Endothelial cell of umbilical vein (primary cell): ENCODE data around the gene ELL2. TPM values are rescaled to one million over a fixed set of nuclear protein-coding genes. Genes with fewer than 3 reads are reported as not detected.

Experiments
- BruUV-seq: library from RNA; stranded (reverse); fragments of 400-500 nt; replicated peaks from 2 replicates; lab custom pipeline; 2021; lab: Mats Ljungman, UMichigan
- CTCF ChIA-PET: fragments of 300-600, 350-600 bp; sonication (Branson Sonifier 250); formaldehyde crosslinking; loops from one replicate; lab custom pipeline; 2021; ENCODE audit warnings: antibody characterized with exemption, inconsistent platforms; lab: Charles Lee
- POLR2A ChIA-PET: fragments of 300-600, 350-600 bp; sonication (Branson Sonifier 250); formaldehyde crosslinking; loops from one replicate; lab custom pipeline; 2021; ENCODE audit warnings: antibody characterized with exemption, inconsistent platforms; lab: Charles Lee
- DNase-seq: peaks from one replicate; pipeline ENCODE4 v3.0.0-alpha.2; 2011; ENCODE audit warnings: low read depth, low spot score
- FAIRE-seq: peaks from 2 replicates; lab custom pipeline; 2011; peaks lifted over from hg19 to GRCh38; lab: Jason Lieb, UNC
- H2AFZ ChIP-seq: 2 replicates; pipeline ENCODE4 v1.6.0; 2012; ENCODE audit warnings: low read depth, low read length, control low read depth, inconsistent platforms
- H3K27ac ChIP-seq: 2 replicates; pipeline ENCODE4 v1.5.1; 2011; ENCODE audit warnings: low read depth, mild to moderate bottlenecking, control low read depth, low read length, moderate library complexity; ENCODE audit not compliant: insufficient read depth
- H3K27me3 ChIP-seq, 2 experiments: 2 replicates each; pipeline versions ENCODE4 v1.6.0 to v1.6.1; 2011; ENCODE audit warnings: low read length in 2 of 2, mixed read lengths in 1 of 2; ENCODE audit not compliant: control insufficient read depth in 2 of 2, insufficient read depth in 2 of 2
- H3K36me3 ChIP-seq, 2 experiments: 2 replicates in 1 of 2; 3 replicates in 1 of 2; pipeline ENCODE4 v1.5.1; 2011; ENCODE audit warnings: low read length in 2 of 2, mild to moderate bottlenecking in 1 of 2, moderate library complexity in 1 of 2; ENCODE audit not compliant: control insufficient read depth in 2 of 2, insufficient read depth in 2 of 2; ENCODE audit errors: extremely low read depth in 1 of 2
- H3K4me1 ChIP-seq: 3 replicates; pipeline ENCODE4 v1.5.1; 2011; ENCODE audit warnings: mild to moderate bottlenecking, low read length; ENCODE audit not compliant: control insufficient read depth, insufficient read depth; ENCODE audit errors: extremely low read depth
- H3K4me2 ChIP-seq: 2 replicates; pipeline ENCODE4 v1.6.1; 2011; ENCODE audit warnings: low read length, control low read depth, mixed read lengths; ENCODE audit not compliant: insufficient read depth
- H3K4me3 ChIP-seq, 3 experiments: fragments of 200-600 bp in 1 of 3; sonication (generic), shearing (Covaris generic) in 1 of 3; replicated peaks in 1 of 3; 2 replicates each; pipeline ENCODE4 v1.5.1; 2011 to 2016; ENCODE audit warnings: control low read depth in 3 of 3, low read length in 3 of 3, mild to moderate bottlenecking in 2 of 3, inconsistent platforms in 1 of 3, low read depth in 1 of 3, moderate library complexity in 1 of 3; ENCODE audit not compliant: insufficient read depth in 1 of 3
- H3K79me2 ChIP-seq: 2 replicates; pipeline ENCODE4 v1.6.0; 2012; ENCODE audit warnings: low read length, inconsistent platforms; ENCODE audit not compliant: control insufficient read depth, insufficient read depth
- H3K9ac ChIP-seq: replicated peaks from 2 replicates; pipeline ENCODE3; 2011; ENCODE audit warnings: low read length, control low read depth; ENCODE audit not compliant: insufficient read depth; ENCODE audit errors: extremely low read depth
- H3K9me1 ChIP-seq: replicated peaks from 3 replicates; pipeline ENCODE4 v1.6.0; 2011; ENCODE audit warnings: mild to moderate bottlenecking, low read length; ENCODE audit not compliant: control insufficient read depth, insufficient read depth; ENCODE audit errors: extremely low read depth
- H3K9me3 ChIP-seq: replicated peaks from 2 replicates; pipeline ENCODE4 v1.5.1; 2012; ENCODE audit warnings: low read length, inconsistent platforms; ENCODE audit not compliant: control insufficient read depth, insufficient read depth
- H4K20me1 ChIP-seq: replicated peaks from 2 replicates; pipeline ENCODE3; 2011; ENCODE audit warnings: mild to moderate bottlenecking, low read length; ENCODE audit not compliant: control insufficient read depth, insufficient read depth; ENCODE audit errors: extremely low read depth
- CTCF ChIP-seq, 2 donors: IDR thresholded peaks; 1 replicate in 1 of 2; 2 replicates in 1 of 2; pipeline ENCODE4 v1.5.1; 2011; ENCODE audit warnings: low read length in 2 of 2, mild to moderate bottlenecking in 2 of 2, moderate library complexity in 2 of 2, control low read depth in 1 of 2, inconsistent platforms in 1 of 2, low read depth in 1 of 2; ENCODE audit not compliant: insufficient read depth in 1 of 2; ENCODE audit errors: extremely low read depth in 1 of 2
- EZH2 ChIP-seq: IDR thresholded peaks from 2 replicates; pipeline ENCODE4 v1.6.1; 2012; ENCODE audit warnings: borderline replicate concordance, low read depth, mild to moderate bottlenecking, moderate library complexity, low read length, inconsistent platforms; ENCODE audit not compliant: severe bottlenecking
- FOS ChIP-seq: IDR thresholded peaks from 2 replicates; pipeline ENCODE4 v1.6.1; 2011; ENCODE audit warnings: mild to moderate bottlenecking, low read length, moderate library complexity, borderline replicate concordance; ENCODE audit not compliant: insufficient read depth
- GATA2 ChIP-seq: IDR thresholded peaks from 2 replicates; pipeline ENCODE4 v1.7.0; 2011; ENCODE audit warnings: low read depth, mild to moderate bottlenecking, moderate library complexity, mixed read lengths, low read length; ENCODE audit not compliant: insufficient read length, insufficient read depth
- JUN ChIP-seq: IDR thresholded peaks from 2 replicates; pipeline ENCODE4 v1.6.1; 2011; ENCODE audit warnings: borderline replicate concordance, low read depth; ENCODE audit not compliant: insufficient read length, insufficient read depth
- MAX ChIP-seq: IDR thresholded peaks from 2 replicates; pipeline ENCODE4 v1.6.1; 2011; ENCODE audit not compliant: insufficient read depth, insufficient read length
- MYC ChIP-seq: IDR thresholded peaks from one replicate; pipeline ENCODE4 v1.6.1; 2011; ENCODE audit warnings: mild to moderate bottlenecking, low read depth, low read length
- POLR2A ChIP-seq: IDR thresholded peaks from 2 replicates; pipeline ENCODE4 v1.6.1; 2012; ENCODE audit warnings: low read depth, mild to moderate bottlenecking, control low read depth, low read length
- POLR2AphosphoS5 ChIP-seq: IDR thresholded peaks from 2 replicates; pipeline ENCODE4 v1.6.1; 2012; ENCODE audit warnings: low read depth, mild to moderate bottlenecking, control low read depth, low read length, moderate library complexity; ENCODE audit not compliant: insufficient read depth
- dilution Hi-C: fragments of 300-500 bp; cut with MboI; formaldehyde crosslinking; loops from one replicate; pipeline ENCODE4 v1.15.0; 2019; ENCODE audit warnings: low sequenced_read_pairs; ENCODE audit not compliant: extremely low pct_ligation_motif_present
- intact Hi-C: fragments of 100-400 bp; cut with micrococcal nuclease; formaldehyde crosslinking; loops from one replicate; pipeline ENCODE4 v1.10.0; 2022
- polyA plus RNA-seq, 4 experiments: library from polyadenylated mRNA; depleted of rRNA in 3 of 4; stranded (reverse) in 3 of 4; unstranded in 1 of 4; fragments of >200 nt; gene quantifications; 2 replicates each; pipeline versions ENCODE4 v1.2.1 to v1.2.3, GENCODE V29; 2011 to 2012; ENCODE audit warnings: missing spikeins in 1 of 4
- total RNA-seq: library from RNA; stranded (reverse); gene quantifications from 2 replicates; pipeline ENCODE4 v1.2.3, GENCODE V29; 2021

Gene ELL2
- total and polyA plus RNA-seq, 2 donors (not counting 3 experiments of a cell fraction or from before 2014, with no cell fraction given): 6.8 to 26.0 TPM

GRCh38 chr5:95986001-95986400 lies 24.4 kb upstream of the ELL2 start:
- no peaks in the 10 kb centered on the region for H3K27me3 ChIP-seq
- no peak overlapping the region for H3K27ac ChIP-seq
- no peaks in the 10 kb centered on the region for H3K79me2 ChIP-seq
- BruUV-seq: no TSS peak
- DNase-seq (no peak), FAIRE-seq (no peak)
- H2AFZ ChIP-seq: no peak overlapping the region
- CTCF ChIA-PET: interaction anchor here (1.5 to 1.9 kb wide), 2 partner anchors 9 to 24 kb away, joined by 4 to 5 read pairs; no protein-coding TSS in a partner anchor
- H3K9me3 ChIP-seq: no peaks in the 10 kb centered on the region
- no peak overlapping the region for H3K9ac ChIP-seq
- H3K9me1 ChIP-seq: no peaks in the 10 kb centered on the region
- no peak overlapping the region for H3K4me2 ChIP-seq
- no peak overlapping the region for H3K4me3 ChIP-seq
- intact Hi-C loops (no loop called here), dilution Hi-C loops (no loop called here)
- H4K20me1 ChIP-seq: no peaks in the 10 kb centered on the region
- TF ChIP-seq EZH2: no peak
- TF ChIP-seq CTCF (IDR thresholded peaks at IDR 0.05; ENCODE audit: extremely low read depth in 1 of 2, insufficient read depth in 1 of 2, low read depth in 1 of 2, low read length in 2 of 2): no peak
- no peak for TF ChIP-seq MYC
- no peak for TF ChIP-seq MAX
- no peak for TF ChIP-seq POLR2AphosphoS5
- no peak for TF ChIP-seq GATA2
- TF ChIP-seq JUN: no peak
- no peak for TF ChIP-seq FOS
- TF ChIP-seq POLR2A: no peak
- H3K4me1 ChIP-seq: no peaks in the 10 kb centered on the region
- H3K36me3 ChIP-seq: no peaks in the 10 kb centered on the region
- POLR2A ChIA-PET: no interaction called here
